Testis (tissue), 5 donors: ENCODE measurements around the gene CYP3A5. TPM values are rescaled to one million over a fixed set of nuclear protein-coding genes. Genes with fewer than 3 reads are reported as not detected.
"Not testable (repeated sequence)": the region's sequence is repeated elsewhere in the genome, so short reads cannot be mapped to it uniquely, and the experiment has no call there.

Experiments
- DNase-seq: peaks from one replicate; pipeline ENCODE4 v3.0.0-alpha.2; 2019
- H3K27ac ChIP-seq, 2 donors: fragments of 200-600 bp; sonication (generic); one replicate each; pipeline ENCODE4 v1.5.1; 2019
- H3K27me3 ChIP-seq: fragments of 200-600 bp; sonication (generic); one replicate; pipeline ENCODE4 v1.5.1; 2019
- H3K36me3 ChIP-seq: fragments of 200-600 bp; sonication (generic); one replicate; pipeline ENCODE4 v1.5.1; 2017; ENCODE audit warnings: low read depth; ENCODE audit errors: missing control alignments
- H3K4me1 ChIP-seq: fragments of 200-600 bp; sonication (generic); one replicate; pipeline ENCODE4 v1.5.1; 2019
- H3K4me3 ChIP-seq, 2 donors: fragments of 200-600 bp; sonication (generic); one replicate each; pipeline ENCODE4 v1.5.1; 2017 to 2019
- H3K9me3 ChIP-seq: fragments of 200-600 bp; sonication (generic); one replicate; pipeline ENCODE4 v1.5.1; 2017
- POLR2A ChIP-seq: fragments of 450-650 bp; IDR thresholded peaks from one replicate; pipeline ENCODE4 v1.6.1; 2017; ENCODE audit warnings: antibody characterized with exemption, mild to moderate bottlenecking, moderate library complexity
- WGBS, 2 donors: methylation state at CpG; one replicate each; pipeline ENCODE4 v1.1.5; 2018; 5-methylcytosine and 5-hydroxymethylcytosine counted together
- intact Hi-C: fragments of 100-400 bp; cut with DNase I; formaldehyde crosslinking; loops from one replicate; pipeline ENCODE4 v1.15.1; 2023; ENCODE audit warnings: low total_unique reads
- long read RNA-seq, 2 donors: transcript quantifications; one replicate each; lab custom pipeline, GENCODE V29; 2026
- polyA plus RNA-seq: library from polyadenylated mRNA; stranded (reverse); fragments of 350-450 nt; fragmentation: Illumina TruSeq; extraction: RNeasy Lipid Tissue Mini Kit (QIAGEN cat#74804); gene quantifications from one replicate; pipeline ENCODE4 v1.2.3, GENCODE V29; 2014; ENCODE audit warnings: low read depth, low replicate concordance; ENCODE audit not compliant: insufficient read depth
- total RNA-seq, 2 donors: library from RNA; depleted of rRNA; stranded (reverse); fragments of >200 nt; gene quantifications; one replicate each; pipeline ENCODE4 v1.2.3, GENCODE V29; 2016
- TF ChIP-seq, protein P1 (sequence below), 3 experiments: fragments of 450-650 bp in 2 of 3; fragments of 200-600 bp in 1 of 3; sonication (generic) in 1 of 3; IDR thresholded peaks; one replicate each; pipeline ENCODE4 v1.5.1; 2016 to 2019; ENCODE audit warnings: antibody characterized with exemption in 3 of 3, mild to moderate bottlenecking in 2 of 3, moderate library complexity in 1 of 3

CYP3A5 gene
- total RNA-seq (under 1 TPM; 0.12 to 0.63 TPM), polyA plus RNA-seq (0.55 TPM)
- long read RNA-seq, donor 1: 0 reads
- long read RNA-seq, donor 2: 0 reads

GRCh38 chr7:99679400-99680191 is at the start of gene CYP3A5:
TSS of gene CYP3A5 (minus strand) at chr7:99679996. CDS start at chr7:99679896, 100 bp downstream.
- no peak within 1 kb of the TSS for H3K4me3 ChIP-seq
- no peak for DNase-seq
- no peak within 1 kb of the TSS for H3K27ac ChIP-seq
- no peaks in the 10 kb centered on the region for H3K36me3 ChIP-seq
- no peaks in the 10 kb centered on the region for H3K4me1 ChIP-seq
- TF ChIP-seq POLR2A: no peak
- TF ChIP-seq, protein P1, sequence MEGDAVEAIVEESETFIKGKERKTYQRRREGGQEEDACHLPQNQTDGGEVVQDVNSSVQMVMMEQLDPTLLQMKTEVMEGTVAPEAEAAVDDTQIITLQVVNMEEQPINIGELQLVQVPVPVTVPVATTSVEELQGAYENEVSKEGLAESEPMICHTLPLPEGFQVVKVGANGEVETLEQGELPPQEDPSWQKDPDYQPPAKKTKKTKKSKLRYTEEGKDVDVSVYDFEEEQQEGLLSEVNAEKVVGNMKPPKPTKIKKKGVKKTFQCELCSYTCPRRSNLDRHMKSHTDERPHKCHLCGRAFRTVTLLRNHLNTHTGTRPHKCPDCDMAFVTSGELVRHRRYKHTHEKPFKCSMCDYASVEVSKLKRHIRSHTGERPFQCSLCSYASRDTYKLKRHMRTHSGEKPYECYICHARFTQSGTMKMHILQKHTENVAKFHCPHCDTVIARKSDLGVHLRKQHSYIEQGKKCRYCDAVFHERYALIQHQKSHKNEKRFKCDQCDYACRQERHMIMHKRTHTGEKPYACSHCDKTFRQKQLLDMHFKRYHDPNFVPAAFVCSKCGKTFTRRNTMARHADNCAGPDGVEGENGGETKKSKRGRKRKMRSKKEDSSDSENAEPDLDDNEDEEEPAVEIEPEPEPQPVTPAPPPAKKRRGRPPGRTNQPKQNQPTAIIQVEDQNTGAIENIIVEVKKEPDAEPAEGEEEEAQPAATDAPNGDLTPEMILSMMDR (IDR thresholded peaks at IDR 0.05): no peak
- intact Hi-C loops: no loop called here
- no peaks in the 10 kb centered on the region for H3K9me3 ChIP-seq
- 72 to 78% methylated on average over 10 of the region's 10 CpGs for WGBS, 2 donors
- H3K27me3 ChIP-seq: no peaks in the 10 kb centered on the region

DNA sequence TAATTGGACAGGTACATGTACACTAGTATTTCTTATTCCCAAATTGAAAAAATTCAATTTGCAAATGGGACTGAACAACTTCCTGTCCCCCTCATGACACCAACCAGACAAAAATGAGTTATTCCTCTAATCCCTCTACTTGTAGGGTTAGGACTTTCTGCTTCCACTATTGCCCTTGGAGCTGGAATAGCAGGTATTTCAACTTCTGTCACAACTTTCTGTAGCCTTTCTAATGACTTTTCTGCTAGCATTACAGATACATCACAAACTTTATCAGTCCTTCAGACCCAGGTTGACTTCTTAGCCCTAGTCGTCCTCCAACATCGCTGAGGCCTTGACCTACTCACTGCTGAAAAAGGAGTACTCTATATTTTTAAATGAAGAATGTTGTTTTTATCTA is 48.8 kb upstream of the CYP3A5 start:
- Histone ChIP-seq H3K4me1 (no peaks in the 10 kb centered on the region), H3K4me3 (no peak overlapping the region), H3K27ac (no peak overlapping the region), H3K27me3 (no peaks in the 10 kb centered on the region), H3K36me3 (no peaks in the 10 kb centered on the region), H3K9me3 (no peaks in the 10 kb centered on the region)
- TF ChIP-seq POLR2A: no peak
- intact Hi-C loops: no loop called here
- DNase-seq: no peak
- WGBS, 2 donors: 75 to 87% methylated on average over 2 of the region's 2 CpGs

DNA sequence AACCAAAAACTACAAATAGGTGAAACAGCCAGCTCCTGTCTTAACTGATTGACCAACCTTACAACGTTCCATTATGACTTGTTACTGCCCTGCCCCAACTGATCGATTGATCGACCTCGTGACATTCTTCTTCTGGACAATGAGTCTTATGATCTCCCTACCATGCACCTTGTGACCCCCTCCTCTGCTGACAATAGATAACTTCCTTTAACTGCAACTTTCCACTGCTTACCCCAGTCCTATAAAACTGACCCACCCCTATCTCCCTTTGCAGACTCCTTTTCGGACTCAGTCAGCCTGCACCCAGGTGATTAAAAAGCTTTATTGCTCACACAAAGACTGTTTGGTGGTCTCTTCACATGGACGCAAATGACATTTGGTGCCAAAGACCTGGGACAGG is 43.4 kb upstream of the CYP3A5 start:
- H3K27me3 ChIP-seq, H3K9me3 ChIP-seq, intact Hi-C loops, H3K36me3 ChIP-seq, DNase-seq, H3K4me3 ChIP-seq, H3K4me1 ChIP-seq, H3K27ac ChIP-seq: not testable (repeated sequence)
- 93 to 94% methylated on average over 6 of the region's 6 CpGs for WGBS, 2 donors

GRCh38 chr7:99720800-99721595 is 41.2 kb upstream of the CYP3A5 start:
- Histone ChIP-seq H3K36me3 (no peaks in the 10 kb centered on the region), H3K27me3 (no peaks in the 10 kb centered on the region), H3K9me3 (no peaks in the 10 kb centered on the region), H3K4me1 (no peaks in the 10 kb centered on the region), H3K4me3 (no peak overlapping the region), H3K27ac (no peak overlapping the region)
- DNase-seq: no peak
- intact Hi-C loops: no loop called here
- TF ChIP-seq, protein P1 (IDR thresholded peaks at IDR 0.05): no peak
- TF ChIP-seq POLR2A: no peak
- 72 to 74% methylated on average over 5 of the region's 5 CpGs for WGBS, 2 donors

GRCh38 chr7:99719996-99720769 is 40.4 kb upstream of the CYP3A5 start:
- DNase-seq: no peak
- no peaks in the 10 kb centered on the region for H3K36me3 ChIP-seq
- no peak overlapping the region for H3K4me3 ChIP-seq
- no peaks in the 10 kb centered on the region for H3K4me1 ChIP-seq
- WGBS, 2 donors: 66 to 74% methylated on average over 4 of the region's 4 CpGs
- H3K27me3 ChIP-seq: no peaks in the 10 kb centered on the region
- H3K27ac ChIP-seq: no peak overlapping the region
- intact Hi-C loops: no loop called here
- no peak for TF ChIP-seq POLR2A
- TF ChIP-seq, protein P1 (IDR thresholded peaks at IDR 0.05): no peak
- H3K9me3 ChIP-seq: no peaks in the 10 kb centered on the region
